ENCODE results near the gene UGGT1. TPM values are rescaled to one million over a fixed set of nuclear protein-coding genes. Genes with fewer than 3 reads are reported as not detected.
A peak's percentile ranks its signal among the peaks of the same experiment; 100 is the strongest.

The UGGT1 gene, protein sequence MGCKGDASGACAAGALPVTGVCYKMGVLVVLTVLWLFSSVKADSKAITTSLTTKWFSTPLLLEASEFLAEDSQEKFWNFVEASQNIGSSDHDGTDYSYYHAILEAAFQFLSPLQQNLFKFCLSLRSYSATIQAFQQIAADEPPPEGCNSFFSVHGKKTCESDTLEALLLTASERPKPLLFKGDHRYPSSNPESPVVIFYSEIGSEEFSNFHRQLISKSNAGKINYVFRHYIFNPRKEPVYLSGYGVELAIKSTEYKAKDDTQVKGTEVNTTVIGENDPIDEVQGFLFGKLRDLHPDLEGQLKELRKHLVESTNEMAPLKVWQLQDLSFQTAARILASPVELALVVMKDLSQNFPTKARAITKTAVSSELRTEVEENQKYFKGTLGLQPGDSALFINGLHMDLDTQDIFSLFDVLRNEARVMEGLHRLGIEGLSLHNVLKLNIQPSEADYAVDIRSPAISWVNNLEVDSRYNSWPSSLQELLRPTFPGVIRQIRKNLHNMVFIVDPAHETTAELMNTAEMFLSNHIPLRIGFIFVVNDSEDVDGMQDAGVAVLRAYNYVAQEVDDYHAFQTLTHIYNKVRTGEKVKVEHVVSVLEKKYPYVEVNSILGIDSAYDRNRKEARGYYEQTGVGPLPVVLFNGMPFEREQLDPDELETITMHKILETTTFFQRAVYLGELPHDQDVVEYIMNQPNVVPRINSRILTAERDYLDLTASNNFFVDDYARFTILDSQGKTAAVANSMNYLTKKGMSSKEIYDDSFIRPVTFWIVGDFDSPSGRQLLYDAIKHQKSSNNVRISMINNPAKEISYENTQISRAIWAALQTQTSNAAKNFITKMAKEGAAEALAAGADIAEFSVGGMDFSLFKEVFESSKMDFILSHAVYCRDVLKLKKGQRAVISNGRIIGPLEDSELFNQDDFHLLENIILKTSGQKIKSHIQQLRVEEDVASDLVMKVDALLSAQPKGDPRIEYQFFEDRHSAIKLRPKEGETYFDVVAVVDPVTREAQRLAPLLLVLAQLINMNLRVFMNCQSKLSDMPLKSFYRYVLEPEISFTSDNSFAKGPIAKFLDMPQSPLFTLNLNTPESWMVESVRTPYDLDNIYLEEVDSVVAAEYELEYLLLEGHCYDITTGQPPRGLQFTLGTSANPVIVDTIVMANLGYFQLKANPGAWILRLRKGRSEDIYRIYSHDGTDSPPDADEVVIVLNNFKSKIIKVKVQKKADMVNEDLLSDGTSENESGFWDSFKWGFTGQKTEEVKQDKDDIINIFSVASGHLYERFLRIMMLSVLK (N-terminal part only)
- total RNA-seq, result 43.7 and 46.8 TPM in 2 replicates

DNA sequence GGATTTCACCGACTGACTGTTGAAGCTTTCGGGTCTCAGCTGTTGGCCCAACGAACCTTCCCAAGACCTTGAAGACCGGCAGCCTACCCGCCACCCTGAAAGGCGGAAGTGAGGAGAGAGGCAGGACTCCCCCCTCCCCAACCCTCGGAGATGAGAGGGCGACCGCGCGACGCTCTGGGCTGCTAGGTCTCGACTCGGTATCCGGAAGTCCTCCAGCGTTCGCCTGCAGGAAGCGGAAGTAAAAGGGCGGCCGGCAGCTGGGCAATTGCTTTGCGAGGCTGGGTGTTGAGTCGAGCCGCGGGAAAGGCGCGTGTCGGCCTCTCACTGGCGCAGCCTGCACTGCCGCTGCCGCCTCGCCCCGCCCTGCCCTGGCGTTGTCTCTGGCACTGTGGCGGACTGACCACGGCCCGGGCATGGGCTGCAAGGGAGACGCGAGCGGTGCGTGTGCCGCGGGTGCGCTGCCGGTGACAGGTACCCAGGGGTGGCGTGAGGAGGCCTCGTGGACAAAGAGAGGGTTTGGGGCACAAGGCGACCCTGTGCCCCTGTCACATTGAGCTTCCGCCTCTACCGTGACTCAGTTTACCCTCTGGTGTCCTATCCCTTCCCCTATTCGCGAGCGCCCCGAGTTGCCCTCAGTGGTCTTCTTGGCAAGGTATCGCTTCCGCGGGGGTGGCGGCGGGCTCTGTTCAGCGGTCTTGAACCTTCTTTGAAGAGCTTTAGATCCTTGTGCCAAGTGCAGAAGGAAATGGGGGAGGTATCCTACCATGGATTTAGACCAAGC, at the start of gene UGGT1:
Gene UGGT1 (plus strand): TSS at position 256 of the 781 bp plus-strand sequence. CDS start 158 bp downstream, at position 414.
- peak; percentile 83 for DNase-seq
- TF ChIP-seq, protein P1, sequence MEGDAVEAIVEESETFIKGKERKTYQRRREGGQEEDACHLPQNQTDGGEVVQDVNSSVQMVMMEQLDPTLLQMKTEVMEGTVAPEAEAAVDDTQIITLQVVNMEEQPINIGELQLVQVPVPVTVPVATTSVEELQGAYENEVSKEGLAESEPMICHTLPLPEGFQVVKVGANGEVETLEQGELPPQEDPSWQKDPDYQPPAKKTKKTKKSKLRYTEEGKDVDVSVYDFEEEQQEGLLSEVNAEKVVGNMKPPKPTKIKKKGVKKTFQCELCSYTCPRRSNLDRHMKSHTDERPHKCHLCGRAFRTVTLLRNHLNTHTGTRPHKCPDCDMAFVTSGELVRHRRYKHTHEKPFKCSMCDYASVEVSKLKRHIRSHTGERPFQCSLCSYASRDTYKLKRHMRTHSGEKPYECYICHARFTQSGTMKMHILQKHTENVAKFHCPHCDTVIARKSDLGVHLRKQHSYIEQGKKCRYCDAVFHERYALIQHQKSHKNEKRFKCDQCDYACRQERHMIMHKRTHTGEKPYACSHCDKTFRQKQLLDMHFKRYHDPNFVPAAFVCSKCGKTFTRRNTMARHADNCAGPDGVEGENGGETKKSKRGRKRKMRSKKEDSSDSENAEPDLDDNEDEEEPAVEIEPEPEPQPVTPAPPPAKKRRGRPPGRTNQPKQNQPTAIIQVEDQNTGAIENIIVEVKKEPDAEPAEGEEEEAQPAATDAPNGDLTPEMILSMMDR (IDR thresholded peaks at IDR 0.05), result no peak
- Mint-ChIP-seq H3K36me3 (ENCODE audit: low read depth) (peaks cover 16% of the 10 kb centered on the region), H3K27ac (peak within 1 kb of the TSS; percentile 93), H3K4me1 (peaks cover 41% of the 10 kb centered on the region), H3K4me3 (peak within 1 kb of the TSS; percentile 88), H3K9me3 (no peaks in the 10 kb centered on the region), H3K27me3 (no peaks in the 10 kb centered on the region)
- intact Hi-C loops (cut with micrococcal nuclease), result loop anchor here (1.0 to 5.0 kb wide), 5 partner anchors 63 to 797 kb away; partner anchors contain the start of genes ERCC3, HS6ST1, IWS1 and POLR2D
- CTCF ChIA-PET, result interaction anchor here (1.3 kb wide), 1 partner anchor 27 kb away, joined by 4 read pairs; no protein-coding TSS in a partner anchor
- POLR2A ChIA-PET, result interaction anchor here (0.6 to 2.0 kb wide), 12 partner anchors 13 to 797 kb away, joined by 3 to 31 read pairs (median 4); partner anchors contain the start of genes ERCC3, IWS1, SAP130 and SFT2D3
- ATAC-seq (ENCODE audit: low read depth), result peak; percentile 96

DNA sequence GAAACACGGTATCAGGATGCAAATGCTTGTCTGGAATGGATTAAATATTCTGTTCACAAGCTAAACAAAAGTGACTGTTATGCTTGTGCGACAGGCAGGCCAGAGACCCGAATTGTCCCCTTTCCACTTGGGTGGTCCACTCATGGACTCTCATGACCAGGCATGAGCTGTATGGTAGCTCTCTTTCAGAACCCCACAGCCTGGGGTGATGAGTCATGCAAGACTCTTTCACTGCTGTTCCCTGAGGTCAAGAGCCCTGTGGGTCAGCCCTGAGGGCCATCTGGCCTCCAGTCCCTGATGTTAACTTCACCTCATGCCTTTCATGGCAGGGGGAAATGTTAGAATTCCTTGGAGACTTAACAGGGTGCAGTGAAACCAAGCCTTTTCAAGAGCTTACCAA, 49.4 kb upstream of the UGGT1 start:
- POLR2A ChIA-PET, result interaction anchor here (0.6 kb wide), 1 partner anchor 21 kb away, joined by 4 read pairs; no protein-coding TSS in a partner anchor
- no peak for DNase-seq
- Mint-ChIP-seq H3K27ac (no peak overlapping the region), H3K27me3 (peaks cover 10% of the 10 kb centered on the region), H3K36me3 (ENCODE audit: low read depth) (no peaks in the 10 kb centered on the region), H3K9me3 (peaks cover 28% of the 10 kb centered on the region), H3K4me1 (no peaks in the 10 kb centered on the region), H3K4me3 (no peak overlapping the region)
- TF ChIP-seq, protein P1 (IDR thresholded peaks at IDR 0.05), result no peak
- intact Hi-C loops (cut with micrococcal nuclease), result no loop called here
- CTCF ChIA-PET, result no interaction called here
- no peak for ATAC-seq (ENCODE audit: low read depth)

DNA sequence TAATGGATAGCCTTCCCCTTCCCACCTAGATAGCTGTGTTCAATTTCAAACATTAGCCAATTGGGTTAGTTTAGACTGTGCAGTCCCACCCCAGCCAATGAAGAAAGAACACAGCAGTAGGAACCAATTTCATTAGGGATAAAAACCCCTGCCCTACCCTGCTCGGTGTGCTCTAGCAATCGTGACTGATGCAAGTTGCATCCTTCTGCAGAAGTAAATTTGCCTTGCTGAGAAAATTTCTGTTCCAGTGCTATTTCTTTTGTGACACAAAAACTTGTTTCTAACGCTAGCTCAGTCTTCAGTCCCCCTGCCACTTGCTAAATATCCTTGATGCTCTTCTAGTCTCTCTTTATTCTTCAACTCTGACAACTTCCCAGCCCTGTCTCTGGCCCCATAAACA, 48.0 kb upstream of the UGGT1 start:
- CTCF ChIA-PET, result no interaction called here
- no peak for ATAC-seq (ENCODE audit: low read depth)
- H3K9me3 Mint-ChIP-seq, result peaks cover 21% of the 10 kb centered on the region
- H3K27ac Mint-ChIP-seq, result no peak overlapping the region
- TF ChIP-seq, protein P1 (IDR thresholded peaks at IDR 0.05), result no peak
- POLR2A ChIA-PET, result no interaction called here
- H3K36me3 Mint-ChIP-seq (ENCODE audit: low read depth), result no peaks in the 10 kb centered on the region
- H3K27me3 Mint-ChIP-seq, result peaks cover 16% of the 10 kb centered on the region
- H3K4me3 Mint-ChIP-seq, result no peak overlapping the region
- no peaks in the 10 kb centered on the region for H3K4me1 Mint-ChIP-seq
- no peak for DNase-seq
- intact Hi-C loops (cut with micrococcal nuclease), result no loop called here

DNA sequence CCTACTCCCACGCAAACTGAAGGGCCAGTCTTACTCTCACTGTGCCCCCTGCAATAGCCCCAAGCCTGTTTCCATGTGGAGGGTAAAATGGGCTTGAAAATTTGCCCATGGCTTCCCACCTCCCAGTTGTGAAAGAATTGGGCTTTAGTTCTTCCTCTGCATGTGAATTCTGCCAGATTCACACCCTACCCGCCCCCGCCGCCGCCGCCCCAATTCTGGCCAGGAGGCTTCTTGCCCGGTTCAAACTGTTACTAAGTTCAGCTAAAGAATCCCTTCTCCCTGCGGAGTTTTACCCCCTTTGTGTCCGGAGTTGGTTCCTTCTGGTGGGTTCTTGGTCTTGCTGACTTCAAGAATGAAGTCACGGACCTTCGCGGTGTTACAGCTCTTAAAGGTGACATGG, 37.7 kb upstream of the UGGT1 start:
- peaks cover 33% of the 10 kb centered on the region for H3K27me3 Mint-ChIP-seq
- TF ChIP-seq, protein P1 (IDR thresholded peaks at IDR 0.05), result no peak
- POLR2A ChIA-PET, result no interaction called here
- CTCF ChIA-PET, result no interaction called here
- no peak for ATAC-seq (ENCODE audit: low read depth)
- DNase-seq, result no peak
- H3K27ac Mint-ChIP-seq, result no peak overlapping the region
- no peaks in the 10 kb centered on the region for H3K4me1 Mint-ChIP-seq
- H3K4me3 Mint-ChIP-seq, result no peak overlapping the region
- intact Hi-C loops (cut with micrococcal nuclease), result no loop called here
- peaks cover 12% of the 10 kb centered on the region for H3K9me3 Mint-ChIP-seq
- peaks cover 1% of the 10 kb centered on the region for H3K36me3 Mint-ChIP-seq (ENCODE audit: low read depth)
